HG02970 (cell line): Measurements from ENCODE around the gene USPL1.
"Not testable (repeated sequence)": the region's sequence is repeated elsewhere in the genome, so short reads cannot be mapped to it uniquely, and the experiment has no call there.

Experiments used
- ATAC-seq: cut with Tn5 transposase; IDR thresholded peaks from one replicate; pipeline ENCODE4 v1.9.1; 2021; ENCODE audit warnings: mild to moderate bottlenecking, moderate library complexity, moderate number of reproducible peaks; ENCODE audit not compliant: unreplicated experiment, low FRiP score

Gene USPL1

GRCh38 chr13:30615866-30616541, 1.7 kb upstream of the USPL1 start:
- ATAC-seq = no peak

GRCh38 chr13:30616927-30617314, 799 bp upstream of the USPL1 start:
- ATAC-seq = peak; percentile 23

- ATAC-seq = no peak
These were observed 638 bp downstream of the USPL1 start for GRCh38 chr13:30618186-30618929.

DNA sequence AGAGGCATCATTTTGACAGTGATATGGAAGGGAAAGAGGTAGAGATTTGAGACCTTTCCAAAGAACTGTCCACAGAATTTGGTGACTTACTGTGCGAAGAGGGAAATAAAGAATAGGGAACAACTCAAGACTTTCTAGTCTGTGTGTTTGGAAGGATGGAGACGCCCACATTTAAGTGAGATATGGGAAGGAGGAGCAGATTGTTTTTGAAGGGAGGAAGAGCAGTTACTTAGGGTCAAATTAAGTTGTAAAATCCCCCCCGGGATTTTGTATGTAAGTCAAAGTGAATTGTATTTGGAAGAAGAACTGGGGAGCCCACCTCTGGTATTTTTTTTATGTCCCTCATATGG, 1.2 kb downstream of the USPL1 start:
- ATAC-seq = no peak

DNA sequence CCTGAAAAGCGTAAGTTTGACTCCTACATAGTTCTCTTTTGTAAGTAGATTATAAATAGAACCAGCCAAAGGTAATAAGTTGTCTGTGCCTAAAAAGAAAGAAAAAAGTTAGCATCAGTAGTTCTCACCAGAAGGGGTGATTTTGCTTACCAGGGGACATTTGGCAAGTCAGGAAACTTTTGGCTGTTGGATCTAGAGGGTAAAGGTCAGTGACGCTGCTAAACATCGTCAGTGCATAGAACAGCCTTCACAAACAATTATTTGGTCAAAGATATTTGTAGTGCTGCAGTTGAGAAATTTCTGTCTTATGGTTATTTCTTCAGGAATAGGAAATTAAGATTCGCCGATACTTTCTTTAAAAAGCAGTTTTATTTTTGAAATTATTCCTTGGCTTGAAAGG, 2.0 kb downstream of the USPL1 start:
- no peak for ATAC-seq

GRCh38 chr13:30620941-30621340, 3.2 kb downstream of the USPL1 start:
- ATAC-seq = no peak

DNA sequence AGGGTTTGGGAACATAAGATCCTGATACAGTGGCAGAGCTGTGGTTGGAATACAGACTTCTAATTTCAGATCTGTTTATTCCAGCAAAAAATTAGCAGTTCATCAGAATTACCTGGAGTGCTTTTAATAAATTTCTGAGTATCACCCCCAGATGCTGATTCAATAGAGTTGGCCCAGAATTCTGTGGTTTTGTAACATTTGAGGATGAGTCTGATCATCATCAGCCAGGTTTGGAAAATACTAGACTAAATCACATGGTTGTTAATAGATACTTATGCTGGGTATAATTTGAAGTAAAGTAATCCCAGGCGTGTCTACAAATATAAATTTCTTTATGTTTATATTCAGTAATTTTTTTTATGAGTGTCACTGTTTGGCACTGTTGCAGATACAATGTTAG, 4.8 kb downstream of the USPL1 start:
- ATAC-seq = no peak

DNA sequence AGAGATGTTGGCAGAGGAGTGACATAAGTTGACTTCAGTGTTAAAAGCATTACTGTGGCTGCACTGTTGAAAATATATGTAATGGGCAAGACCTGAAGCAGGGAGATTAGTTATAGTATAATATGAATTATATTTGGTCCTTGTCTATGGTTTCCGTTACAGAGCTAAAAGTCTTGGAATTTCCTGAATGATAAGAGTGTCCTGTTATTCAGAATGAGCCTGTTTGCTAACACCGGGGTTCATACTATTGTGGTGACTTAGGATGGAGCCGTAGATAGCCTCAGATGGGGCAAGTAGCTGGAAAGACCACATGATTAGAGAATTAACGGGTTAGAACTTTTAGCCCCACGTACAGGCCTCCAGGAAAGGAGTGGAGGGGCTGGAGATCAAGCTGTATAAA, 5.7 kb downstream of the USPL1 start:
- no peak for ATAC-seq

GRCh38 chr13:30624630-30625029, 6.9 kb downstream of the USPL1 start:
- no peak for ATAC-seq

DNA sequence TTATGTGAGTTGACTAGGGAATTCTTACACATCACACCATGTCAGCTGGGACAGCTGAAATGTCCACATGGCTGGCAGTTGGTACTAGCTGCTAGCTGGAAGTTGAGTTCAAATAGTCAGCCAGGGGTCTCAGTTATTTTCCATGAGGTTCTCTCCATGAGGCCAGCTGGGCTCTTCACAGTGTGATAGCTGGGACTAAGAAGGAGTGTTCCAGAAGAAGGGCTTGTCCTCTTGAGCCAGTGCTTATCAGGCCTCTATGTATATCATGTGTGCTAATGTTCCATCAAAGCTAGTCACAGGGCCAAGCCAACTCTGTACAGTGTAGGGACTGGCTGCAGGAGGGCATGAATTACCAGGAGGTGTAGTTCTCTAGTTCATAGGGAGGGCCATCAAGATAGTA, 11.8 kb downstream of the USPL1 start:
- ATAC-seq = no peak

DNA sequence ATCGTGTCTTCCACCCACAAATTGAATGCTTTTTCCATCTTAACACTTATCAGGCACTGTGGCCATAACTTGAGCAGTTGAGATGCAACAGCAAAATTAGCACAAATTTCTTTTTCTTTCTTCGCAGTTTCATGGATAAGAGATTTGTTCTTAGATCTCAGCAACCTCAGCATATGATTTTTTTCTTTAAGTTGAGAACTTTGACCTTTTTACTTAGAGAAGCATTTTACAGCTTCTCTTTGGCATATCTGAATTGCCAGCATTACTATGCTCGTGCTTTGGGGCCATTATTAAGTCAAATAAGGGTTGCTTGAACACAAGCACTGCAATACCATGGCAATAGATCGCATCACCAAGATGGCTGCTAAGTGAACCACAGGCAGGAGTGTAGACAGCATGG, 16.1 kb downstream of the USPL1 start:
- no peak for ATAC-seq

GRCh38 chr13:30634838-30635237, 17.1 kb downstream of the USPL1 start:
- no peak for ATAC-seq

- no peak for ATAC-seq
These were observed 20.6 kb downstream of the USPL1 start for GRCh38 chr13:30638301-30638700.

GRCh38 chr13:30639671-30640070, 22.0 kb downstream of the USPL1 start:
- ATAC-seq = no peak

- not testable (repeated sequence) for ATAC-seq
These were observed 23.5 kb downstream of the USPL1 start for GRCh38 chr13:30641173-30641572.

DNA sequence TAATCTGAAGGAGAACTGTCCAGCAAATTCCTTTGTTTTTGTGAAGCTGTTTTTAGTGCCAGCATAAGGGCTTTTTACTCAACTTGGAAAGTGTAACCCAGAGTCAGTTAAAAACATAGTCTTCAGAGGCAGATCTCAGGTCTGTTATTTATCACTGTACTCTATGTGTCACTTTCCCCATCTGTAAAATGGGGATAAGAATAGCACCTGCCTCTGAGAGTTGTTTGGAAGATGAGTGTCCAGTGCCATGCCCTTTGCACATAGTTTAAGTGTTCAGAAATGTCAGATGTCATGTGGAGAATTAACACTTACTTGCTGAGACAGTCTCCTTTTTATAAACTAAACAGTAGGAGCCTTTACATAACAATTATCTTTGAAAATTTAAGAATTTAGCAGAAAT, 27.9 kb downstream of the USPL1 start:
- ATAC-seq = no peak

DNA sequence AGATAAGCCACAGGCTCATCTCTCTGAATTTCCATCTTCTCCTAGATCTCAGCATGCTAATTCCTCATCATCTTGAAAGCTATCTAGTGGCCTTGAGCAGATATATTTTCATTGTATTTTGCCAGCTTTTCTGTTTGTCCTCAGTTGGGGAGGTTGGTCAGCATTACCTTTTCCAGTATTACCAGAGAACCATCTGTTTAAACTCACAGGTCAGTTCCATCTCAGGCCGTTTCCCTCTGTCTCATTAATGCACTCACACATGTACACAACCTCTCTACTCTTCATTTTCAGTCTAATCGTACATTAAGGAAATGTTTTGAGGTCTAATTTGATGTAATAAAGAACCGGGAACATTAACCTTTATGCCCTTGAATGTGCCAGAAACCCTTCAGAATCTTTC, 29.7 kb downstream of the USPL1 start:
- no peak for ATAC-seq

DNA sequence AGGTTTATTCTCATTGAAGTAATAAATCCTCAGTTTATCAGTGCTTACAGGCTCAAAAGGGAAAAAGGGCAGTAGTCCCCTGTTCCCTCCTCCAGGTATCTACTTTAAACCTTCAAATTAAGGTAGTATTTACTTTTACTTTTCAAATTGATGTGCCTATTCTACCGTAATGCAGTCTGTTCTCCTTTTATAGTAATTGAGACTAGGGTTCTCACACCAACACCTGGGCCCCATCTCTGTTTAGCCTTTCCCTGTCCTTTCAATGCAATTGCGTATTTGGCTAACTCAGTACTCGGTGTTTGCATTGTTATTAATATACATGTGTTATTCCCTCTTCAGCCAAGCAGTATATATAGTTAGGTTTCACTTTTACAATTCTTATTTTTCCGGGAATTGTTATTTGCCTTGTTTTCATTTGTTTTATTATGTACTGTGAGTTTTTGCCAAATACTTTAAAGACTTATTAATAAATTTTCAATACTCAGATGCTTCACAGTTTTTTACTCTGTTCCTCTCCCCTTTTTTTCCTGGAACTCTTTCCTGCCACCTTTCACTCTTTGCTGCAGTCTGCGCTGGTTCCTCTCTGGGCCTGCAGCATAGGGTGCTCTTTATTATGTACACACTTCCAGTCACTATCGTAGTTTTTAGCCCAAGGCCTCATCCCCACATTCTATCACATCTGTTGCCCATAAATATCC, 30.3 kb downstream of the USPL1 start:
- ATAC-seq = no peak

DNA sequence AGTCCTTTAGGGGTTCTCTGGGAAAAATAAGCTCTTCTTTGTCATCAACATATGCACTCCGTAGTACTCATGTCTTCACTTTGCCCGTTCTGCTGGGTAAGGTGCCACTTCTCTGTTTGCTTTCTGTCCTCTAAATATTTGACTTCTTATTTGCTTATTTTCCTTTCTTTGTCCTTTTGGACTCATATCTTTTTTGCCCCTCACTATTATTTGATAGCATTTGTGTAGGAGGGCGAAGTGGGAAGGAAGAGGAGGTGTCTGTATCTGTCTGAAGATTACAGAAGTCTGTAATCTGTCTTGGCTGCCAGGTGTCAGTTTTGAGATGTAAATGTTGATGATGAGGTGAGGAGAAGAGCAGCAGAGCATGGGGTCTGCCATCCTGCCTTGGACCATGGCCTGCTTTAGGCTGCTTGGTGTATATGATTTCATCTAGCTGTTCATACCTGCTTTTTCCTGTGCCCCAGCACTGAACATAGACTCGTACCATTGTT, 30.8 kb downstream of the USPL1 start:
- no peak for ATAC-seq

DNA sequence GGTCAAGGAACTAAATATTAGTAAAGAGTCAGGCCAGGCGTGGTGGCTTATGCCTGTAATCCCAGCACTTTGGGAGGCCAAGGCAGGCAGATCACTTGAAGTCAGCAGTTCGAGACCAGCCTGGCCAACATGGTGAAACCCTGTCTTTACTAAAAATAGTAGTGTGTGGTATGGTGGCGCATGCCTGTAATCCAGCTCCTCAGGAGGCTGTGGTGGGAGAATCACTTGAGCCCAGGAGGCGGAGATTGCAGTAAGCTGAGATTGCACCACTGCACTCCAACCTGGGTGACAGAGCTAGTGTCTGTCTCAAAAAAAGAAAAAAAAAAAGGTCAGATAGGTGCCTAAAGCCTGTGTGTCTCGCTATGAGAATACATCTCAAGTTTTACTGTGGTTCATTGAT, 33.9 kb downstream of the USPL1 start:
- ATAC-seq = not testable (repeated sequence)

- ATAC-seq = no peak
These were observed 35.1 kb downstream of the USPL1 start for GRCh38 chr13:30652746-30653386.
